Esophagus squamous epithelium (tissue), 4 donors: Measurements from ENCODE around the gene GATA2.

ENCODE experiments used
- POLR2A ChIP-seq, 4 donors: fragments of 450-650 bp; IDR thresholded peaks; one replicate each; pipeline ENCODE4 v1.6.1; 2017; ENCODE audit warnings: antibody characterized with exemption in 4 of 4, mild to moderate bottlenecking in 4 of 4, moderate library complexity in 3 of 4
- TF ChIP-seq, protein P1 (sequence below), 6 experiments: fragments of 450-650 bp in 4 of 6; fragments of 200-600 bp in 2 of 6; sonication (generic) in 2 of 6; IDR thresholded peaks; one replicate each; pipeline ENCODE4 v1.5.1; 2016 to 2019; ENCODE audit warnings: antibody characterized with exemption in 6 of 6, mild to moderate bottlenecking in 4 of 6, moderate library complexity in 4 of 6

DNA sequence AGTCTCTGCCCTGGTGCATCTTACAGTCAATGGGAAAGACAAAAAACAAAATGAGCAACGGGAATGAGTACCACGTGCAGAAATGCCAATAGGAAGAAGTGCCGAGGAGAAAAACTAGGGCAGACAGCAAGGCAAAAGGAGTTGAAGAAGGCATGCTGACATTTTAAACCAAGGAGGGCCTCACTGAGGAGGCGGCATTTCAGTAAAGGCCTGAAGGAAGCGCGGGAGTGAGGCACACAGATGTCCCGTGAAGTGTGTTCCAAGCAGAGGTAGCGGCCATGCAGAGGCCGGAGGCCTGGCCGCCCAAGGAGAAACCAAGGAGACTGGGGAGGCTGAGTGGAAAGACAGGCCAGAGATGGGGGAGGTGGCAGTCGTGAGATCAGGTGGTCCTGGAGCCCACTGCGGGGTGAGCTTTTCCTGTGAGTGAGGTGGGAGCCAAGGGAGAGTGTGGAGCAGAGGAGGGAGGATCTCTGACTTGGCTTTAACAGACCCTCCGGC, 61.1 kb downstream of the GATA2 start:
- TF ChIP-seq, protein P1, sequence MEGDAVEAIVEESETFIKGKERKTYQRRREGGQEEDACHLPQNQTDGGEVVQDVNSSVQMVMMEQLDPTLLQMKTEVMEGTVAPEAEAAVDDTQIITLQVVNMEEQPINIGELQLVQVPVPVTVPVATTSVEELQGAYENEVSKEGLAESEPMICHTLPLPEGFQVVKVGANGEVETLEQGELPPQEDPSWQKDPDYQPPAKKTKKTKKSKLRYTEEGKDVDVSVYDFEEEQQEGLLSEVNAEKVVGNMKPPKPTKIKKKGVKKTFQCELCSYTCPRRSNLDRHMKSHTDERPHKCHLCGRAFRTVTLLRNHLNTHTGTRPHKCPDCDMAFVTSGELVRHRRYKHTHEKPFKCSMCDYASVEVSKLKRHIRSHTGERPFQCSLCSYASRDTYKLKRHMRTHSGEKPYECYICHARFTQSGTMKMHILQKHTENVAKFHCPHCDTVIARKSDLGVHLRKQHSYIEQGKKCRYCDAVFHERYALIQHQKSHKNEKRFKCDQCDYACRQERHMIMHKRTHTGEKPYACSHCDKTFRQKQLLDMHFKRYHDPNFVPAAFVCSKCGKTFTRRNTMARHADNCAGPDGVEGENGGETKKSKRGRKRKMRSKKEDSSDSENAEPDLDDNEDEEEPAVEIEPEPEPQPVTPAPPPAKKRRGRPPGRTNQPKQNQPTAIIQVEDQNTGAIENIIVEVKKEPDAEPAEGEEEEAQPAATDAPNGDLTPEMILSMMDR (IDR thresholded peaks at IDR 0.05) = no peak
- TF ChIP-seq POLR2A (IDR thresholded peaks at IDR 0.05) = no peak
